GM12801 (cell line): ENCODE results near the gene HDAC8.

Source experiments
- TF ChIP-seq, protein P1 (sequence below): IDR thresholded peaks from one replicate; pipeline ENCODE4 v1.5.1; 2011; ENCODE audit warnings: control low read depth; ENCODE audit not compliant: insufficient read length; ENCODE audit errors: extremely low read depth

The HDAC8 gene

GRCh38 chrX:72466493-72466892 is 106.2 kb downstream of the HDAC8 start:
- TF ChIP-seq, protein P1, sequence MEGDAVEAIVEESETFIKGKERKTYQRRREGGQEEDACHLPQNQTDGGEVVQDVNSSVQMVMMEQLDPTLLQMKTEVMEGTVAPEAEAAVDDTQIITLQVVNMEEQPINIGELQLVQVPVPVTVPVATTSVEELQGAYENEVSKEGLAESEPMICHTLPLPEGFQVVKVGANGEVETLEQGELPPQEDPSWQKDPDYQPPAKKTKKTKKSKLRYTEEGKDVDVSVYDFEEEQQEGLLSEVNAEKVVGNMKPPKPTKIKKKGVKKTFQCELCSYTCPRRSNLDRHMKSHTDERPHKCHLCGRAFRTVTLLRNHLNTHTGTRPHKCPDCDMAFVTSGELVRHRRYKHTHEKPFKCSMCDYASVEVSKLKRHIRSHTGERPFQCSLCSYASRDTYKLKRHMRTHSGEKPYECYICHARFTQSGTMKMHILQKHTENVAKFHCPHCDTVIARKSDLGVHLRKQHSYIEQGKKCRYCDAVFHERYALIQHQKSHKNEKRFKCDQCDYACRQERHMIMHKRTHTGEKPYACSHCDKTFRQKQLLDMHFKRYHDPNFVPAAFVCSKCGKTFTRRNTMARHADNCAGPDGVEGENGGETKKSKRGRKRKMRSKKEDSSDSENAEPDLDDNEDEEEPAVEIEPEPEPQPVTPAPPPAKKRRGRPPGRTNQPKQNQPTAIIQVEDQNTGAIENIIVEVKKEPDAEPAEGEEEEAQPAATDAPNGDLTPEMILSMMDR, result no peak

- TF ChIP-seq, protein P1, result no peak
Observed at GRCh38 chrX:72465889-72466288, 106.8 kb downstream of the HDAC8 start.

DNA sequence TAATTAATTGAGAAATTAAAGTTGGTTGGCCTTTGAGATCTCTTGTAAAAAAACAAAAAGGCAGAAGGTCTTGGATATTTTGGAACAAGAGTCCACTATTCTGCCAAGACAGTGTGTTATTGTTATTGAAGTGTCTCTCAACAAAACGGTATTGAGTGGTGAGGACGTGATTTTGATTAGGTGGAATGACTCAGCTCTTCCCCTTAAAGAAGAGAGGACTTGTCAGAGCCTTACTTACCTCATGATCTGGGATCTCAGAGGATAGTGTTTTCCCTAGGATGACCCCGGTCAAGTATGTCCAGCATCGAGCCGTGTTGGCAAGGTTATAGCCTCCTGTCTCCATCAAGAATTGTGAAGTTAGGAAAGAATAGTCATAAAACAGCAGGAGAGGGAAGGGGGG is 110.9 kb downstream of the HDAC8 start:
- TF ChIP-seq, protein P1, result no peak

- TF ChIP-seq, protein P1, result no peak
Observed at GRCh38 chrX:72461288-72461687, 111.4 kb downstream of the HDAC8 start.

- TF ChIP-seq, protein P1, result no peak
Observed at GRCh38 chrX:72460715-72461114, 111.9 kb downstream of the HDAC8 start.

DNA sequence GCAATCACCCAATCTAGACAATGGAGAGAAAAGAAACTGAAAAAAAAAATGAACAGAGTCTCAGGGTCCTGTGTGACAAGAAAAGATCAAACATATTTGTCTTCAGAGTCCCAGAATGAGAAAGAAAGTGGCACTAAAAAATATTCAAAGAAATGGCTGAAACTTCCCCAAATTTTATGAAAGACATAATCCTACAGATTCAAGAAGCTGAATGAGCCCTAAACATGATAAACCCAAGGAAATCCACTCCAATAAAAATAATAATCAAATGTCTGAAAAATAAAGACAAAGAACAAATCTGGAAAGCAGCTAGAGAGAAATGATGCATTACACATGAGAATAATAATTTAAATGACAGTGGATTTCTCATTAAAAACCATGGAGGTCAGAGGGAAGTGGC is 136.6 kb downstream of the HDAC8 start:
- TF ChIP-seq, protein P1, result no peak

- TF ChIP-seq, protein P1, result no peak
Observed at GRCh38 chrX:72430405-72430968, 142.2 kb downstream of the HDAC8 start.
